ENCODE data around the gene PCDH12.

Gene PCDH12

GRCh38 chr5:141904551-141904950, 53.5 kb downstream of the PCDH12 start:
- H3K79me2 ChIP-seq = no peaks in the 10 kb centered on the region
- H2AFZ ChIP-seq = no peak overlapping the region
- H3K9me3 ChIP-seq (ENCODE audit: control insufficient read depth, low read length) = no peaks in the 10 kb centered on the region
- no peak for TF ChIP-seq CTCF (IDR thresholded peaks at IDR 0.05)
- H3K4me1 ChIP-seq = no peaks in the 10 kb centered on the region
- H3K27me3 ChIP-seq (ENCODE audit: control insufficient read depth, insufficient read depth, low read length) = no peaks in the 10 kb centered on the region
- H3K4me2 ChIP-seq (ENCODE audit: low read length) = no peak overlapping the region
- H3K27ac ChIP-seq = no peak overlapping the region
- no peak overlapping the region for H3K4me3 ChIP-seq (ENCODE audit: low read depth, low read length)
- H3K9ac ChIP-seq = no peak overlapping the region
- H3K36me3 ChIP-seq (ENCODE audit: control insufficient read depth, insufficient read depth, low read length) = no peaks in the 10 kb centered on the region

GRCh38 chr5:141903261-141903660, 54.7 kb downstream of the PCDH12 start:
- no peak overlapping the region for H3K9ac ChIP-seq
- H3K27me3 ChIP-seq (ENCODE audit: control insufficient read depth, insufficient read depth, low read length) = no peaks in the 10 kb centered on the region
- H3K4me2 ChIP-seq (ENCODE audit: low read length) = no peak overlapping the region
- no peaks in the 10 kb centered on the region for H3K36me3 ChIP-seq (ENCODE audit: control insufficient read depth, insufficient read depth, low read length)
- peak overlapping the region; percentile 30 for H2AFZ ChIP-seq
- no peak overlapping the region for H3K27ac ChIP-seq
- no peaks in the 10 kb centered on the region for H3K79me2 ChIP-seq
- no peak overlapping the region for H3K4me3 ChIP-seq (ENCODE audit: low read depth, low read length)
- no peak for TF ChIP-seq CTCF (IDR thresholded peaks at IDR 0.05)
- H3K9me3 ChIP-seq (ENCODE audit: control insufficient read depth, low read length) = no peaks in the 10 kb centered on the region
- peaks cover 8% of the 10 kb centered on the region for H3K4me1 ChIP-seq

GRCh38 chr5:141902015-141902814, 55.8 kb downstream of the PCDH12 start:
- Histone ChIP-seq H2AFZ (no peak overlapping the region), H3K36me3 (ENCODE audit: control insufficient read depth, insufficient read depth, low read length) (no peaks in the 10 kb centered on the region), H3K79me2 (no peaks in the 10 kb centered on the region), H3K4me3 (ENCODE audit: low read depth, low read length) (no peak overlapping the region), H3K4me2 (ENCODE audit: low read length) (no peak overlapping the region), H3K9me3 (ENCODE audit: control insufficient read depth, low read length) (no peaks in the 10 kb centered on the region), H3K27me3 (ENCODE audit: control insufficient read depth, insufficient read depth, low read length) (no peaks in the 10 kb centered on the region), H3K4me1 (peaks cover 8% of the 10 kb centered on the region), H3K9ac (no peak overlapping the region), H3K27ac (no peak overlapping the region)
- no peak for TF ChIP-seq CTCF (IDR thresholded peaks at IDR 0.05)

GRCh38 chr5:141898448-141899049, 59.5 kb downstream of the PCDH12 start:
- H2AFZ ChIP-seq = no peak overlapping the region
- no peak overlapping the region for H3K4me3 ChIP-seq (ENCODE audit: low read depth, low read length)
- no peak for TF ChIP-seq CTCF (IDR thresholded peaks at IDR 0.05)
- peaks cover 8% of the 10 kb centered on the region for H3K4me1 ChIP-seq
- H3K79me2 ChIP-seq = no peaks in the 10 kb centered on the region
- H3K27ac ChIP-seq = no peak overlapping the region
- no peak overlapping the region for H3K4me2 ChIP-seq (ENCODE audit: low read length)
- H3K27me3 ChIP-seq (ENCODE audit: control insufficient read depth, insufficient read depth, low read length) = no peaks in the 10 kb centered on the region
- no peaks in the 10 kb centered on the region for H3K9me3 ChIP-seq (ENCODE audit: control insufficient read depth, low read length)
- H3K36me3 ChIP-seq (ENCODE audit: control insufficient read depth, insufficient read depth, low read length) = no peaks in the 10 kb centered on the region
- no peak overlapping the region for H3K9ac ChIP-seq
